Astrocyte (in vitro differentiated cells and primary cell): ENCODE results near the gene ITGB2.

Experiments
- EZH2 ChIP-seq: IDR thresholded peaks from 2 replicates; pipeline ENCODE4 v1.6.1; 2012; ENCODE audit warnings: mild to moderate bottlenecking, low read length, inconsistent platforms; ENCODE audit not compliant: insufficient read depth
- TF ChIP-seq, protein P1 (sequence below): IDR thresholded peaks from 2 replicates; pipeline ENCODE4 v1.5.1; 2011; ENCODE audit warnings: low read depth, mild to moderate bottlenecking, inconsistent platforms, low read length, moderate library complexity; ENCODE audit not compliant: insufficient read depth

DNA sequence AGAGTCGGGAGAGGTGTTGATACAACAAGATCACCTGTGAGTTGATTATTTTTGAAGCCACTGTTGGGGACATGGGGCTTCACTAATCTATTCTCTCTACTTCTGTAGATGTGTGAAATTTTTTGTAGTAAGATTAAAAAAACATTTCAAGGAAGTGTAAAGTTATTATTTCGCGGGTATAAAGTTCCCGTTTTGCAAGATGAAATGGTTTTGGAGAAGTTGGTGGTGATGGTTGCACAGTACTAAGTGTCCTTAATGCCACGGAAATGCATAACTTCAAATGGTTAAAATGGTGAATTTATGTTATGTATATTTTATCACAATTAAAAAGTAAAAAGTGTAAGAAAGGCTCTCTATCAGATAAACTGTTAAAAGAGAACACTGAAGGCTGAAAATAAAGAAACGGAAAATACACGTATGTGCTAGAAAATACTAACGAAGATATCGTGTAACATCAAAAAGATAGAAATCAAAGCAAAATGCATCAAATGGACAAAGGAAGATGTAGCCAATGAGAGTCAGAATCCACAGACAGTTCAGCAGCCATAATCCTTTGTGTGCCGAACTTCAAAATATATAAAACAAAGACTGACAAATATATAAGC lies 2.9 kb upstream of the ITGB2 start:
- TF ChIP-seq, protein P1, sequence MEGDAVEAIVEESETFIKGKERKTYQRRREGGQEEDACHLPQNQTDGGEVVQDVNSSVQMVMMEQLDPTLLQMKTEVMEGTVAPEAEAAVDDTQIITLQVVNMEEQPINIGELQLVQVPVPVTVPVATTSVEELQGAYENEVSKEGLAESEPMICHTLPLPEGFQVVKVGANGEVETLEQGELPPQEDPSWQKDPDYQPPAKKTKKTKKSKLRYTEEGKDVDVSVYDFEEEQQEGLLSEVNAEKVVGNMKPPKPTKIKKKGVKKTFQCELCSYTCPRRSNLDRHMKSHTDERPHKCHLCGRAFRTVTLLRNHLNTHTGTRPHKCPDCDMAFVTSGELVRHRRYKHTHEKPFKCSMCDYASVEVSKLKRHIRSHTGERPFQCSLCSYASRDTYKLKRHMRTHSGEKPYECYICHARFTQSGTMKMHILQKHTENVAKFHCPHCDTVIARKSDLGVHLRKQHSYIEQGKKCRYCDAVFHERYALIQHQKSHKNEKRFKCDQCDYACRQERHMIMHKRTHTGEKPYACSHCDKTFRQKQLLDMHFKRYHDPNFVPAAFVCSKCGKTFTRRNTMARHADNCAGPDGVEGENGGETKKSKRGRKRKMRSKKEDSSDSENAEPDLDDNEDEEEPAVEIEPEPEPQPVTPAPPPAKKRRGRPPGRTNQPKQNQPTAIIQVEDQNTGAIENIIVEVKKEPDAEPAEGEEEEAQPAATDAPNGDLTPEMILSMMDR: no peak
- TF ChIP-seq EZH2: no peak
